Activated CD8-positive, alpha-beta T cell treated with anti-CD3 and anti-CD28 coated beads for 36 hours (primary cell): ENCODE results near the gene TTYH1. TPM values are rescaled to one million over a fixed set of nuclear protein-coding genes. Genes with fewer than 3 reads are reported as not detected.

Source experiments
- ATAC-seq: fragments of 200-7000 bp; cut with Tn5 transposase; one replicate; pipeline ENCODE4 v1.10.0; 2021; ENCODE audit warnings: mild to moderate bottlenecking, moderate library complexity
- CTCF ChIA-PET: fragments of 350-600 bp; sonication (Branson Sonifier 250); formaldehyde crosslinking; loops from one replicate; lab custom pipeline; 2021; ENCODE audit warnings: antibody characterized with exemption; lab: Charles Lee
- POLR2A ChIA-PET: fragments of 350-600 bp; sonication (Branson Sonifier 250); formaldehyde crosslinking; loops from one replicate; lab custom pipeline; 2021; ENCODE audit warnings: antibody characterized with exemption; lab: Charles Lee
- DNase-seq: peaks from one replicate; pipeline ENCODE4 v3.0.0-alpha.2; 2020
- H3K27ac Mint-ChIP-seq: one replicate; pipeline ENCODE4 v1.8.0; 2021; ENCODE audit warnings: mild to moderate bottlenecking, mixed read lengths
- H3K27me3 Mint-ChIP-seq: one replicate; pipeline ENCODE4 v1.8.0; 2021; ENCODE audit warnings: mixed read lengths
- H3K36me3 Mint-ChIP-seq: one replicate; pipeline ENCODE4 v1.8.0; 2021; ENCODE audit warnings: low read depth, mixed read lengths
- H3K4me1 Mint-ChIP-seq: one replicate; pipeline ENCODE4 v1.8.0; 2021; ENCODE audit warnings: low read depth, mixed read lengths
- H3K4me3 Mint-ChIP-seq: one replicate; pipeline ENCODE4 v1.8.0; 2021; ENCODE audit warnings: mild to moderate bottlenecking, moderate library complexity, mixed read lengths
- H3K9me3 Mint-ChIP-seq: one replicate; pipeline ENCODE4 v1.8.0; 2021; ENCODE audit warnings: mixed read lengths
- CTCF ChIP-seq: fragments of 200-600 bp; IDR thresholded peaks from one replicate; pipeline ENCODE4 v1.8.0; 2022; ENCODE audit warnings: antibody characterized with exemption, mild to moderate bottlenecking
- intact Hi-C: fragments of 100-400 bp; cut with micrococcal nuclease; formaldehyde crosslinking; loops from one replicate; pipeline ENCODE4 v1.10.0; 2022
- total RNA-seq, 2 experiments: library from RNA; stranded (reverse); gene quantifications; one replicate each; pipeline ENCODE4 v1.2.3, GENCODE V29; 2021

The TTYH1 gene
- total RNA-seq, 2 experiments from 2014 or later: 0.70 TPM; not detected in 1

GRCh38 chr19:54429545-54430227 is 14.4 kb downstream of the TTYH1 start:
- POLR2A ChIA-PET: interaction anchor here (1.5 kb wide), 1 partner anchor 9 kb away, joined by 7 read pairs; no protein-coding TSS in a partner anchor
- peaks cover 4% of the 10 kb centered on the region for H3K4me1 Mint-ChIP-seq
- CTCF ChIA-PET: interaction anchor here (1.0 to 1.2 kb wide), 3 partner anchors 13 to 105 kb away, joined by 3 to 4 read pairs (median 3); no protein-coding TSS in a partner anchor

GRCh38 chr19:54430306-54431254 is 15.3 kb downstream of the TTYH1 start:
- Mint-ChIP-seq H3K27me3 (peaks cover 19% of the 10 kb centered on the region), H3K4me1 (peaks cover 10% of the 10 kb centered on the region), H3K4me3 (peak overlapping the region; percentile 24), H3K9me3 (no peaks in the 10 kb centered on the region), H3K36me3 (no peaks in the 10 kb centered on the region), H3K27ac (no peak overlapping the region)
- TF ChIP-seq CTCF: no peak
- DNase-seq (peak; percentile 64), ATAC-seq (peak; percentile 81)
- POLR2A ChIA-PET: interaction anchor here (0.7 to 1.5 kb wide), 2 partner anchors 8 to 17 kb away, joined by 3 to 7 read pairs; no protein-coding TSS in a partner anchor
- intact Hi-C loops: no loop called here
- CTCF ChIA-PET: interaction anchor here (1.0 to 1.2 kb wide), 4 partner anchors 9 to 106 kb away, joined by 3 to 4 read pairs (median 3); partner anchors contain the start of gene TTYH1

More at GRCh38 chr19:54429545-54430227, 14.4 kb downstream of the TTYH1 start:
- ATAC-seq: no peak
- no peak for TF ChIP-seq CTCF
- peaks cover 28% of the 10 kb centered on the region for H3K27me3 Mint-ChIP-seq
- no peak overlapping the region for H3K4me3 Mint-ChIP-seq
- no peak for DNase-seq
- intact Hi-C loops: no loop called here
- no peaks in the 10 kb centered on the region for H3K36me3 Mint-ChIP-seq
- H3K9me3 Mint-ChIP-seq: no peaks in the 10 kb centered on the region
- H3K27ac Mint-ChIP-seq: no peak overlapping the region

- POLR2A ChIA-PET: no interaction called here
- intact Hi-C loops: no loop called here
- H3K36me3 Mint-ChIP-seq: no peaks in the 10 kb centered on the region
- H3K27me3 Mint-ChIP-seq: peaks cover 12% of the 10 kb centered on the region
- no peak overlapping the region for H3K4me3 Mint-ChIP-seq
- TF ChIP-seq CTCF: no peak
- H3K27ac Mint-ChIP-seq: no peak overlapping the region
- CTCF ChIA-PET: interaction anchor here (1.0 to 1.1 kb wide), 2 partner anchors 8 to 16 kb away, joined by 3 read pairs; partner anchors contain the start of gene TTYH1
- no peak for ATAC-seq
- peaks cover 10% of the 10 kb centered on the region for H3K4me1 Mint-ChIP-seq
- no peaks in the 10 kb centered on the region for H3K9me3 Mint-ChIP-seq
- no peak for DNase-seq
Observed at GRCh38 chr19:54431255-54431838, 16.1 kb downstream of the TTYH1 start.

- peaks cover 10% of the 10 kb centered on the region for H3K4me1 Mint-ChIP-seq
- ATAC-seq: no peak
- TF ChIP-seq CTCF: no peak
- no peak overlapping the region for H3K27ac Mint-ChIP-seq
- peaks cover 9% of the 10 kb centered on the region for H3K27me3 Mint-ChIP-seq
- H3K36me3 Mint-ChIP-seq: no peaks in the 10 kb centered on the region
- ChIA-PET POLR2A (no interaction called here), CTCF (no interaction called here)
- no peaks in the 10 kb centered on the region for H3K9me3 Mint-ChIP-seq
- DNase-seq: no peak
- intact Hi-C loops: no loop called here
- no peak overlapping the region for H3K4me3 Mint-ChIP-seq
Observed at GRCh38 chr19:54432144-54432738, 17.0 kb downstream of the TTYH1 start.
